ENCODE results near the gene CSNK1E.

Gene CSNK1E

DNA sequence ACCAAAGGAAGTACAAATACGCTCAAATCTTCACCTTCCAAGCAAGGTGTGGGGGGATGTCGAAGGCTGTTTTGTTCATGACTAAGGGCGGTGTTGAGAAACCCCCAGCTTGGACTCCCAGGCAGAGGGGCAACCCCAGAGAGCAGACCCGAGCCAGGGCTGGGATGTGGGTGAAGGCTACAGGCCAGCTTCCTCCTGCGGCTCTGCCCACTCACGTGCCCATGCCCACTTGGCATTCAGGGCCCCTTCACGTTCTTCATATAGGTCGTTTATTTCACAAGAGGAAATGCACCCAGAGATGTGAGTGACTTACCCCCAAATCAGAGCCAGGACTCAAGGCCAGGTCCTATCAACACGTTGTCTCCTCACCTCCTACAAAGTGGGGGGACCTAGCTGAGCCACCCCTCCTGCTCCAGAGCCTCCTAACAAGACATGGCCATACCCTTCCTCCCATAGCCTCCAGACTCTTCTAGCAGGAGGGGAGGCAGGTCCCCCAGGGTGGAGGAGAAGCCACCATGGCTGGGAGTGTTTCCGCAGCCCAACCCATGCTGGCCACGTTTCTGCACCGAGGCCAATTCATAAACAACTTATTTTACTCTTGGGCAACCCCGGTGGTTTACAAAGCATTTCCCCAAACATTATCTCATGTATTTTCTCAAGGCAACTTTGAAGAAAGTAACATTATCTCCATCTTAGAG lies 66.4 kb downstream of the CSNK1E start:
- H3K27ac ChIP-seq = no peak overlapping the region
- TF ChIP-seq ZFX (IDR thresholded peaks at IDR 0.05; ENCODE audit: borderline replicate concordance) = no peak
- TF ChIP-seq, protein P1, sequence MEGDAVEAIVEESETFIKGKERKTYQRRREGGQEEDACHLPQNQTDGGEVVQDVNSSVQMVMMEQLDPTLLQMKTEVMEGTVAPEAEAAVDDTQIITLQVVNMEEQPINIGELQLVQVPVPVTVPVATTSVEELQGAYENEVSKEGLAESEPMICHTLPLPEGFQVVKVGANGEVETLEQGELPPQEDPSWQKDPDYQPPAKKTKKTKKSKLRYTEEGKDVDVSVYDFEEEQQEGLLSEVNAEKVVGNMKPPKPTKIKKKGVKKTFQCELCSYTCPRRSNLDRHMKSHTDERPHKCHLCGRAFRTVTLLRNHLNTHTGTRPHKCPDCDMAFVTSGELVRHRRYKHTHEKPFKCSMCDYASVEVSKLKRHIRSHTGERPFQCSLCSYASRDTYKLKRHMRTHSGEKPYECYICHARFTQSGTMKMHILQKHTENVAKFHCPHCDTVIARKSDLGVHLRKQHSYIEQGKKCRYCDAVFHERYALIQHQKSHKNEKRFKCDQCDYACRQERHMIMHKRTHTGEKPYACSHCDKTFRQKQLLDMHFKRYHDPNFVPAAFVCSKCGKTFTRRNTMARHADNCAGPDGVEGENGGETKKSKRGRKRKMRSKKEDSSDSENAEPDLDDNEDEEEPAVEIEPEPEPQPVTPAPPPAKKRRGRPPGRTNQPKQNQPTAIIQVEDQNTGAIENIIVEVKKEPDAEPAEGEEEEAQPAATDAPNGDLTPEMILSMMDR (IDR thresholded peaks at IDR 0.05) = no peak

DNA sequence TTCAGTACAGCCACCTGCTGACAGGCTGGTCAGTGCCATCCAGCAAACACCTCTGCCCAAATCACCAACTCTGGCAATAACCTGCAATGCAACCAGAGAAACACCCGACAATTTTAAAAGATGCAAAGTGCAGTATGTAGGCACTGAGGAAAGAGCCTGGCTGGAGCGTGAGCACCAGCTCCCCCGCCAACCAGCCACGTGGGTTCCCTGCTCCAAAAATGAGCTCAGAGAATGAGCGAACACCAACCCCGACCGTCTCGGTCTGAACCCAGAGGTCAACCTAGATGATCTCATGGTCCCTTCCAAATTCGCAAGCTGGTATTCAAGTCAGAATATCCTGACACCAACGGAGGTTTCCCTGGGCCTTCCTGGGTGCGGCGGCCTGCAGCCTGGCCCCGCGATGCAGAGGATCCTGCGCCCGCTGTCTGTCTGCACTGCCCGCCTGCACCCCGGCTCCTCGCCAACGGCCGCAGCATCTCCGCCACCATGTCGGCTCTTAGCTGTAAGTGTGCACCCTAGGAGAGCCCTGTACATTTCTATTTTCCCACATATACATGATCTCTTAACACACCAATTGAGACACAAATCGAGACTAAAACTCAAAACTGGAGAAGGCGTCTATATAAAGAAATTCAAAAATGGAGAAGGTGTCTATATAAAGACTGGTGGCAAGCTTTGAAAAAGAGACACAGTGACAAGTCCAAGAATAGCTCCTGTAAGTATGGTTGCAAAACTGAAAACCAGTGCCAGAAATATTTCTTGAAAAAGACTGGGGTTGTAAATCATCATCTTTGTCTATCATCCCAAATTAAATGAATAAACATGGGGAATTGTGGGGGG lies 67.2 kb downstream of the CSNK1E start:
- no peak overlapping the region for H3K27ac ChIP-seq
- TF ChIP-seq ZFX (IDR thresholded peaks at IDR 0.05; ENCODE audit: borderline replicate concordance) = no peak
- TF ChIP-seq, protein P1 (IDR thresholded peaks at IDR 0.05) = no peak

DNA sequence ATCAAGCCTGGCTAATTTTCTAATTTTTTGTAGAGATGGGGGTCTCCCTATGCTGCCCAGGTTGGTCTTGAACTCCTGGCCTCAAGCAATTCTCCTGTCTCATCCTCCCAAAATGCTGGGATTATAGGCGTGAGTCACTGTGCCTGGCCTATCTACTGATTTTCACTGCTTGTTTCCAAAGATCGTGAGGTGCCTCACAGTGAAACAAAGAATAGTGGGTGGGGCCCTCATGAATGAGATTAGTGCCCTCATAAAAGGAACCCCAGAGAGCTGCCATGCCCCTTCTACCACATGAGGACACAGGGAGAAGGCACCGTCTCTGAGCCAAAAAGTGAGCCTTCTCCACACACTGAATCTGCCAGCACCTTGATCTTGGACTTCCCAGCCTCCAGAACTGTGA lies 67.9 kb downstream of the CSNK1E start:
- no peak for TF ChIP-seq ZFX (IDR thresholded peaks at IDR 0.05; ENCODE audit: borderline replicate concordance)
- TF ChIP-seq, protein P1 (IDR thresholded peaks at IDR 0.05) = no peak
- H3K27ac ChIP-seq = no peak overlapping the region

DNA sequence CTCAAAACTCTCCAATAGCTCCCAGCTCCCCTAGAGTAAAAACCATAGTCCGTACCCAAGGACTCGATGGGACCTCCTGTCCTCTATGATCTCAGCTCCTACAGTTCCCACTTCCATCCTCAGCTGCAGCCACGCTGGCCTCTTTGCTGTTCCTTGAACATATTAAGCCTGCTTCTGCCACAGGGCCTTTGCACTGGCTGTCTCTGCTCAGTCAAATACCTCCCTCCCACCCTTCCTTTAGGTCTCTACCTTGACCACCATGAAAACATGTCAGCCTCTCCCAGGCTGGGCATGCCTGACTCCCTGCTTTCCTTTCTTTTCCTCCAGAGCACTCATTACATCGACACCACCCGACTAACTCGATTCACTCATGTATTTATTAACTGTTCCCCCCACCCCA lies 69.0 kb downstream of the CSNK1E start:
- no peak overlapping the region for H3K27ac ChIP-seq
- no peak for TF ChIP-seq ZFX (IDR thresholded peaks at IDR 0.05; ENCODE audit: borderline replicate concordance)
- TF ChIP-seq, protein P1 (IDR thresholded peaks at IDR 0.05) = no peak

DNA sequence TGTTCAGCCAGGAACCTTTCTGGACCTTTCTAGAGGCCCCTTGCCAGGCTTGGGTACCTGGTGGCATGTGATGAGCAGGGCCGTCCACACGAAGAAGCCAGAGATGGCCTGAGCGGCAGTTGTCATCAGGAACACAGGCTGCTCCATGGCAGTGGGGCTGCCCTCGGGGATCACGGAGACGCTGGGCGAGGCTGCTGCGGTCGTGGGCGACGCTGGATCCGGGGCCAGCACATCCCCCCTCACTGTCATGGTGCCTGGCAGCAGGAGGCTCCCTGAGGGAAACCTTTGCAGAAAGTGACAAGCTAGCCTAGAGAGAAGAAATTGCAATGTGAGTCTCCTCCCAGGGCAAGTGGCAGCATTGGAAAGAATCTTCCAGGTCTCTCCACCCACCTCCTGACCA lies 69.5 kb downstream of the CSNK1E start:
- TF ChIP-seq, protein P1 (IDR thresholded peaks at IDR 0.05) = no peak
- no peak for TF ChIP-seq ZFX (IDR thresholded peaks at IDR 0.05; ENCODE audit: borderline replicate concordance)

DNA sequence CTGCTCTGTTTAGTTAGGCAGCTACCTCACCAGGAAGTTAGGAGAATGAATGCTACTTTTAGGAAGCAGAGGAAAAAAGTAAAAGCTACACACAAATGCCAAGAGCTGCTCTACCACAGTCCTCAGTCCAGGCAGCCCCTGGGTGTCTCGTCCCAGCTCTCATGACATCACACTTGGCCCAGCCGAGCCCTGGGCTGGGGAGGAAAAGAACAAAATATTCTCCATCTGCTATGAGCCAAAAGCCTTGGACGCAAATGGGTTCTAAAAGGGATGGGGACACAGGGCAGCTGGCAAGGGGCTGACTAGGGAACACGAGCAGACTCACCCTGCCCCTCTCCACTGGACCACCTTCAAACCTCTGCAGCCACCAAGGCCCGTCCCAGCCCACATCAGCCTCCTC lies 70.5 kb downstream of the CSNK1E start:
- H3K27ac ChIP-seq = no peak overlapping the region

More for the DNA sequence above, 69.5 kb downstream of the CSNK1E start:
- no peak overlapping the region for H3K27ac ChIP-seq

More for the DNA sequence above, 70.5 kb downstream of the CSNK1E start:
- TF ChIP-seq, protein P1 (IDR thresholded peaks at IDR 0.05) = no peak
- no peak for TF ChIP-seq ZFX (IDR thresholded peaks at IDR 0.05; ENCODE audit: borderline replicate concordance)
